ENCODE data around the gene PNMT. TPM values are rescaled to one million over a fixed set of nuclear protein-coding genes. Genes with fewer than 3 reads are reported as not detected.

Gene PNMT, protein sequence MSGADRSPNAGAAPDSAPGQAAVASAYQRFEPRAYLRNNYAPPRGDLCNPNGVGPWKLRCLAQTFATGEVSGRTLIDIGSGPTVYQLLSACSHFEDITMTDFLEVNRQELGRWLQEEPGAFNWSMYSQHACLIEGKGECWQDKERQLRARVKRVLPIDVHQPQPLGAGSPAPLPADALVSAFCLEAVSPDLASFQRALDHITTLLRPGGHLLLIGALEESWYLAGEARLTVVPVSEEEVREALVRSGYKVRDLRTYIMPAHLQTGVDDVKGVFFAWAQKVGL
- polyA plus RNA-seq = 2.1 TPM
- long read RNA-seq, donor 1 = 0 reads
- long read RNA-seq, donor 2, partial matches to known transcripts = 0 of 1 reads
- long read RNA-seq, donor 2, other reads (novel, unspliced or antisense) = 0 of 1 reads
- long read RNA-seq, donor 3 = 0 reads
- long read RNA-seq, donor 4 = 0 reads
- long read RNA-seq, donor 5 = 0 reads
- long read RNA-seq, donor 6 = 0 reads
- long read RNA-seq, donor 7 = 0 reads
- long read RNA-seq, donor 8, partial matches to known transcripts = 0 of 2 reads
- long read RNA-seq, donor 8, other reads (novel, unspliced or antisense) = 0 of 2 reads
- long read RNA-seq, donor 9, partial matches to known transcripts = 0 of 1 reads
- long read RNA-seq, donor 9, other reads (novel, unspliced or antisense) = 0 of 1 reads
- long read RNA-seq, donor 10 = 0 reads
- long read RNA-seq, donor 11 = 0 reads

DNA sequence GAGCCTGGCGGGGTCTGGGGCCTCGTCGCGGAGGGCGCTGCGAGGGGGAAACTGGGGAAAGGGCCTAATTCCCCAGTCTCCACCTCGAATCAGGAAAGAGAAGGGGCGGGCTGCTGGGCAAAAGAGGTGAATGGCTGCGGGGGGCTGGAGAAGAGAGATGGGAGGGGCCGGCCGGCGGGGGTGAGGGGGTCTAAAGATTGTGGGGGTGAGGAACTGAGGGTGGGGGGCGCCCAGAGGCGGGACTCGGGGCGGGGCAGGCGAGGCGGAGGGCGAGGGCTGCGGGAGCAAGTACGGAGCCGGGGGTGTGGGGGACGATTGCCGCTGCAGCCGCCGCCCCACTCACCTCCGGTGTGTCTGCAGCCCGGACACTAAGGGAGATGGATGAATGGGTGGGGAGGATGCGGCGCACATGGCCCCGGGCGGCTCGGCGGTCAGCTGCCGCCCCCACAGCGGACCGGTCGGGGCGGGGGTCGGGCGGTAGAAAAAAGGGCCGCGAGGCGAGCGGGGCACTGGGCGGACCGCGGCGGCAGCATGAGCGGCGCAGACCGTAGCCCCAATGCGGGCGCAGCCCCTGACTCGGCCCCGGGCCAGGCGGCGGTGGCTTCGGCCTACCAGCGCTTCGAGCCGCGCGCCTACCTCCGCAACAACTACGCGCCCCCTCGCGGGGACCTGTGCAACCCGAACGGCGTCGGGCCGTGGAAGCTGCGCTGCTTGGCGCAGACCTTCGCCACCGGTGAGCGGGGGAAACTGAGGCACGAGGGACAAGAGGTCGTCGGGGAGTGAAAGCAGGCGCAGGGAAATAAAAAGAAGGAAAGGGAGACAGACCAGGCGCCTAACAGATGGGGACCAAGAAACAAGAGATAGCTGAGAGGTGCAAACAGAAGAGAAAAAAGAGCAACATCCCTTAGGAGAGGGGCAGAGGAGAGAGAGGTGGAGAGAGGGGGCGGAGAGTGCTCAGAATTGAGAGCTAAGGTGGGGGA lies at the start of gene PNMT:
TSS of gene PNMT (plus strand) at position 509 of the 980 bp plus-strand sequence. CDS start at position 532, 23 bp downstream.
- Histone ChIP-seq H3K27me3 (ENCODE audit: control insufficient read depth, insufficient read depth, low read length) (peaks cover 30% of the 10 kb centered on the region), H3K27ac (ENCODE audit: low read length) (no peak within 1 kb of the TSS), H3K4me1 (ENCODE audit: control insufficient read depth, insufficient read depth, low read length) (peaks cover 48% of the 10 kb centered on the region), H3K4me3 (ENCODE audit: low read length) (peak within 1 kb of the TSS; percentile 18), H3K9me3 (ENCODE audit: control insufficient read depth, low read depth, low read length) (peaks cover 4% of the 10 kb centered on the region), H3K36me3 (ENCODE audit: control insufficient read depth, insufficient read depth, low read length) (no peaks in the 10 kb centered on the region)
- WGBS (ENCODE audit: insufficient coverage, low lambda C conversion rate) = 4% methylated on average over 9 of the region's 85 CpGs
- DNase-seq = peak in 1 of 2 donors; percentile 77

GRCh38 chr17:39618956-39619785 lies 49.1 kb upstream of the PNMT start:
- Histone ChIP-seq H3K4me3 (ENCODE audit: low read length) (no peak overlapping the region), H3K27me3 (ENCODE audit: control insufficient read depth, insufficient read depth, low read length) (peaks cover 29% of the 10 kb centered on the region), H3K36me3 (ENCODE audit: control insufficient read depth, insufficient read depth, low read length) (no peaks in the 10 kb centered on the region), H3K9me3 (ENCODE audit: control insufficient read depth, low read depth, low read length) (no peaks in the 10 kb centered on the region), H3K4me1 (ENCODE audit: control insufficient read depth, insufficient read depth, low read length) (peaks cover 8% of the 10 kb centered on the region), H3K27ac (ENCODE audit: low read length) (no peak overlapping the region)
- DNase-seq = no peak
- WGBS (ENCODE audit: insufficient coverage, low lambda C conversion rate) = no CpG with 5 or more reads among the region's 13 CpGs

DNA sequence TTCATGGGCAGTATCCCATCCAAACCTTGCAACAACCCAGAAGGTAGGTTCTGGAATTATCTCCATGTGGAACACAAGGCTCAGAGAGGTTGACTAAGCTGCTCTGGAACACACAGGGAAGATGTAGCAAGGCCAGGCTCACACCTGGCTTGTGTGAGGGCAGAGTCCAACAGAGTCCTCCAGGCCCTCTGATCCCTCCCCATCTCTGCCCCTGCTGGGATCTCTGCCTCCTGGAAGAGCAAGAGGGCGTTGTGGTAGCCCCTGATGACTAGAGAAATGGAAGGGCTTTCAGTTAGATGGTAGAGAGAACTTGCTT lies 48.5 kb upstream of the PNMT start:
- Histone ChIP-seq H3K27me3 (ENCODE audit: control insufficient read depth, insufficient read depth, low read length) (peaks cover 25% of the 10 kb centered on the region), H3K36me3 (ENCODE audit: control insufficient read depth, insufficient read depth, low read length) (no peaks in the 10 kb centered on the region), H3K4me1 (ENCODE audit: control insufficient read depth, insufficient read depth, low read length) (peaks cover 8% of the 10 kb centered on the region), H3K27ac (ENCODE audit: low read length) (no peak overlapping the region), H3K4me3 (ENCODE audit: low read length) (no peak overlapping the region), H3K9me3 (ENCODE audit: control insufficient read depth, low read depth, low read length) (no peaks in the 10 kb centered on the region)
- no CpG with 5 or more reads among the region's 1 CpG for WGBS (ENCODE audit: insufficient coverage, low lambda C conversion rate)
- DNase-seq = no peak

- peak; percentile 71 to 77 for DNase-seq
- no peaks in the 10 kb centered on the region for H3K9me3 ChIP-seq (ENCODE audit: control insufficient read depth, low read depth, low read length)
- H3K4me3 ChIP-seq (ENCODE audit: low read length) = no peak overlapping the region
- peaks cover 19% of the 10 kb centered on the region for H3K27me3 ChIP-seq (ENCODE audit: control insufficient read depth, insufficient read depth, low read length)
- no CpG with 5 or more reads among the region's 26 CpGs for WGBS (ENCODE audit: insufficient coverage, low lambda C conversion rate)
- H3K27ac ChIP-seq (ENCODE audit: low read length) = no peak overlapping the region
- no peaks in the 10 kb centered on the region for H3K36me3 ChIP-seq (ENCODE audit: control insufficient read depth, insufficient read depth, low read length)
- H3K4me1 ChIP-seq (ENCODE audit: control insufficient read depth, insufficient read depth, low read length) = peaks cover 17% of the 10 kb centered on the region
Measured at GRCh38 chr17:39621523-39622379, 46.5 kb upstream of the PNMT start.

DNA sequence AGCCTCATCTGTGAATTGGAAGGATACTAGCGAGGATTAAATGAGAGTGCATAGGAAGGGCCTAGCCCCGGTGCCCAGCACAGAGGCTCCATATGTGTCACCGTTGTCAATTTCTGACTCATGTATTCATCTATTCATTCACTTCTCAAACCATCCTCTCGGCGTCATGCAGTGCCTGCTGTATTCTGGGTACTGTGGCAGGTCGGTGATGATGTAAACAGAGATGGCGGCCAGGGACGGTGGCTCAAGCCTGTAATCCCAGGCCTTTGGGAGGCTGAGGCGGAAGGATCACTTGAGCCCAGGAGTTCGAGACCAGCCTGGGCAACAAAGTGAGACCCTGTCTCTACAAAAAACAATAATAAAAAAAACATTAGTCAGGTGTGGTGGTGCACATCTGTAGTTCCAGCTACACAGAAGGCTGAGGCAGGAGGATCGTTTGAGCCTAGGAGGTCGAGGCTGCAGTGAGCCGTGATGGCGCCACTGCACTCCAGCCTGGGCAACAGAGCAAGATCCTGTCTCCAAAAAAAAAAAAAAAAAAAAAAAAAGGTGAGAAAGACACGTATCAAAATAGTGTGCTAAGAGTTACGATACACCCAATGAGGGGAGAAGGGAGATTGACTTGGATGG lies 45.8 kb upstream of the PNMT start:
- WGBS (ENCODE audit: insufficient coverage, low lambda C conversion rate) = 61% methylated on average over 3 of the region's 16 CpGs
- no peak overlapping the region for H3K27ac ChIP-seq (ENCODE audit: low read length)
- no peak for DNase-seq
- peaks cover 15% of the 10 kb centered on the region for H3K4me1 ChIP-seq (ENCODE audit: control insufficient read depth, insufficient read depth, low read length)
- no peak overlapping the region for H3K4me3 ChIP-seq (ENCODE audit: low read length)
- no peaks in the 10 kb centered on the region for H3K36me3 ChIP-seq (ENCODE audit: control insufficient read depth, insufficient read depth, low read length)
- H3K27me3 ChIP-seq (ENCODE audit: control insufficient read depth, insufficient read depth, low read length) = peaks cover 13% of the 10 kb centered on the region
- no peaks in the 10 kb centered on the region for H3K9me3 ChIP-seq (ENCODE audit: control insufficient read depth, low read depth, low read length)

- H3K36me3 ChIP-seq (ENCODE audit: control insufficient read depth, insufficient read depth, low read length) = no peaks in the 10 kb centered on the region
- no peak overlapping the region for H3K4me3 ChIP-seq (ENCODE audit: low read length)
- DNase-seq = peak in 1 of 2 donors; percentile 53
- peaks cover 16% of the 10 kb centered on the region for H3K27me3 ChIP-seq (ENCODE audit: control insufficient read depth, insufficient read depth, low read length)
- no CpG with 5 or more reads among the region's 16 CpGs for WGBS (ENCODE audit: insufficient coverage, low lambda C conversion rate)
- H3K9me3 ChIP-seq (ENCODE audit: control insufficient read depth, low read depth, low read length) = no peaks in the 10 kb centered on the region
- no peak overlapping the region for H3K27ac ChIP-seq (ENCODE audit: low read length)
- H3K4me1 ChIP-seq (ENCODE audit: control insufficient read depth, insufficient read depth, low read length) = peaks cover 20% of the 10 kb centered on the region
Measured at GRCh38 chr17:39623356-39623950, 44.8 kb upstream of the PNMT start.

DNA sequence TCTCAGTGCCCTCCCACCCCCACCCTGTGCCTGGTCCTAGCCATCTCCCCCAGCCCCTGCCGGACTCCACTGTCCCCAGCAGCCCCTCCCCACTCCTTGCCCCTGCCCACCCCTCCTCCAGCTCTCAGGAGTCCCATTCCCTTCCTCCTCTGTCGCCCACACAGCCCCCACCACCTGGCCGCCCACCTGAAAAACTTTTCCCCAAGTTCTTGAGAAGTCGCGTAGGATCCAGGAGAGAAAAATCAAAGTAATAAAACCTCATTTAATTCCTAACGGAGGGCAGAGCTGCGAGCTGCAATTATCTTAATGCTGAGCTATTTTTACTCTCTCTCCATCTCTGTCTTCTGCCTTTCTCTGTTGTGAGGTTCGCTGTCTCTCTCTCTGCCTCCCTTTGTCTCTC lies 43.9 kb upstream of the PNMT start:
- Histone ChIP-seq H3K4me1 (ENCODE audit: control insufficient read depth, insufficient read depth, low read length) (peaks cover 29% of the 10 kb centered on the region), H3K9me3 (ENCODE audit: control insufficient read depth, low read depth, low read length) (no peaks in the 10 kb centered on the region), H3K27me3 (ENCODE audit: control insufficient read depth, insufficient read depth, low read length) (peaks cover 16% of the 10 kb centered on the region), H3K27ac (ENCODE audit: low read length) (no peak overlapping the region), H3K4me3 (ENCODE audit: low read length) (no peak overlapping the region), H3K36me3 (ENCODE audit: control insufficient read depth, insufficient read depth, low read length) (no peaks in the 10 kb centered on the region)
- no peak for DNase-seq
- WGBS (ENCODE audit: insufficient coverage, low lambda C conversion rate) = 100% methylated on average over 4 of the region's 8 CpGs

- H3K9me3 ChIP-seq (ENCODE audit: control insufficient read depth, low read depth, low read length) = no peaks in the 10 kb centered on the region
- H3K27ac ChIP-seq (ENCODE audit: low read length) = no peak overlapping the region
- H3K36me3 ChIP-seq (ENCODE audit: control insufficient read depth, insufficient read depth, low read length) = no peaks in the 10 kb centered on the region
- H3K4me1 ChIP-seq (ENCODE audit: control insufficient read depth, insufficient read depth, low read length) = peaks cover 27% of the 10 kb centered on the region
- no peak overlapping the region for H3K4me3 ChIP-seq (ENCODE audit: low read length)
- no CpG with 5 or more reads among the region's 5 CpGs for WGBS (ENCODE audit: insufficient coverage, low lambda C conversion rate)
- H3K27me3 ChIP-seq (ENCODE audit: control insufficient read depth, insufficient read depth, low read length) = peaks cover 16% of the 10 kb centered on the region
- DNase-seq = no peak
Measured at GRCh38 chr17:39625198-39625785, 43.0 kb upstream of the PNMT start.

Measured in large intestine (tissue), 12 donors.